Choroid plexus epithelial cell (primary cell): Measurements from ENCODE around the gene FLT1.

ENCODE experiments used
- DNase-seq: peaks from one replicate; pipeline ENCODE4 v3.0.0-alpha.2; 2010; ENCODE audit warnings: low read depth
- H3K4me3 ChIP-seq: 2 replicates; pipeline ENCODE4 v1.5.1; 2011; ENCODE audit warnings: low read depth, mild to moderate bottlenecking, control low read depth, low read length, moderate library complexity
- TF ChIP-seq, protein P1 (sequence below): conservative IDR thresholded peaks from 2 replicates; pipeline ENCODE4 v1.5.1; 2011; ENCODE audit warnings: low read depth, mild to moderate bottlenecking, control low read depth, inconsistent platforms, low read length, moderate library complexity

The FLT1 gene

DNA sequence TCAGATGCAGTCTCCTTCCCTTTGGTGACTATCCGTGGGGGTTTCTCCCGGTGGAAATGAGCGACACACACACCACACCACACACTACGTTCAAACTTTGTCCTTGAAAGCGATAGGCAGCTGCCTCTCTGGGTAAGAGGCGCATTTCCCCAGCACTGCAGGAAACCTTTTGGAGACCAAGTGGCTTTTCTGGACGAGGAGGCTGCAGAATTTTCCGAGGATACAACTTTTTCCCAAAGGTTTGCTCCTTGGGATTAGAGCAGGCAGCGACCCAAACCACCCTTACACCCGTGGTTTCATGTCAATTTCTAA lies 38.2 kb upstream of the FLT1 start:
- TF ChIP-seq, protein P1, sequence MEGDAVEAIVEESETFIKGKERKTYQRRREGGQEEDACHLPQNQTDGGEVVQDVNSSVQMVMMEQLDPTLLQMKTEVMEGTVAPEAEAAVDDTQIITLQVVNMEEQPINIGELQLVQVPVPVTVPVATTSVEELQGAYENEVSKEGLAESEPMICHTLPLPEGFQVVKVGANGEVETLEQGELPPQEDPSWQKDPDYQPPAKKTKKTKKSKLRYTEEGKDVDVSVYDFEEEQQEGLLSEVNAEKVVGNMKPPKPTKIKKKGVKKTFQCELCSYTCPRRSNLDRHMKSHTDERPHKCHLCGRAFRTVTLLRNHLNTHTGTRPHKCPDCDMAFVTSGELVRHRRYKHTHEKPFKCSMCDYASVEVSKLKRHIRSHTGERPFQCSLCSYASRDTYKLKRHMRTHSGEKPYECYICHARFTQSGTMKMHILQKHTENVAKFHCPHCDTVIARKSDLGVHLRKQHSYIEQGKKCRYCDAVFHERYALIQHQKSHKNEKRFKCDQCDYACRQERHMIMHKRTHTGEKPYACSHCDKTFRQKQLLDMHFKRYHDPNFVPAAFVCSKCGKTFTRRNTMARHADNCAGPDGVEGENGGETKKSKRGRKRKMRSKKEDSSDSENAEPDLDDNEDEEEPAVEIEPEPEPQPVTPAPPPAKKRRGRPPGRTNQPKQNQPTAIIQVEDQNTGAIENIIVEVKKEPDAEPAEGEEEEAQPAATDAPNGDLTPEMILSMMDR: no peak
- H3K4me3 ChIP-seq: peak overlapping the region; percentile 54
- peak; percentile 7 for DNase-seq

DNA sequence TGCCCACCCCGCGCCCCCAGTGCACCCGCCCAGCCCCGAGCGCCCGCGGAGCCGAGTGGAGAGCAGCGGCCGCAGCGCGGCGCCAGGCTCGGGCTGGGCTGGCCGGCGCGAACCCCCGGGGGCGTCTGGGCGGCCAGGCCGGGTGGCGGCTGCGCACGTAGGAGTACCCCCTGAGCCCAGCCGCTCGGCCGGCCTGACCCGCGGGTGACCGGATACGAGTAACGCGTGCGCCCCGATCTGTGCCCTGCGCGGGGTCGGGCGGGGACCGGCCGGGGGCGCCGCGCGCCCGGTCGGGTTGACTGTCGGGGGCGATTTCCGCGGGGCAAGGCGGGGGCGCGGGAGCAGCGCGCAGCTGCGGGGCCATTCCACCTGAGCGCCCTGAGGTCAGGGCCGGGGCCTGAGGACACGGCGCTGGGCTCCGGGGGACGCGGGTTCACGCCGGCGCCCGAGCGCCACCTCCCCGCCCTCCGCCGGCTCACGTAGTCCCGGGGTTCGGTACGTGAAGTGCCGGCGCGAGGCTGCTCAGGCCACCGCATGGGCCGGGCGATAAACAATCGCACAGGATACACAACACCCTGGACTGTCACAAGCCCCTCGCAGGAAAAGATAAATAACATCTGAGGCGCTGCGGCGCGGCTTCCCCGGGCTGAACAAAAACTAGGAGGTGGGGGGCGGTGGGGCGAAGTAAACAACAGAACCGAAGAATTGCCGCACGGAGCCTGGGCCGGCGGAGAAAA lies 37.6 kb upstream of the FLT1 start:
- peak; percentile 23 for DNase-seq
- TF ChIP-seq, protein P1: no peak
- peak overlapping the region; percentile 54 for H3K4me3 ChIP-seq

DNA sequence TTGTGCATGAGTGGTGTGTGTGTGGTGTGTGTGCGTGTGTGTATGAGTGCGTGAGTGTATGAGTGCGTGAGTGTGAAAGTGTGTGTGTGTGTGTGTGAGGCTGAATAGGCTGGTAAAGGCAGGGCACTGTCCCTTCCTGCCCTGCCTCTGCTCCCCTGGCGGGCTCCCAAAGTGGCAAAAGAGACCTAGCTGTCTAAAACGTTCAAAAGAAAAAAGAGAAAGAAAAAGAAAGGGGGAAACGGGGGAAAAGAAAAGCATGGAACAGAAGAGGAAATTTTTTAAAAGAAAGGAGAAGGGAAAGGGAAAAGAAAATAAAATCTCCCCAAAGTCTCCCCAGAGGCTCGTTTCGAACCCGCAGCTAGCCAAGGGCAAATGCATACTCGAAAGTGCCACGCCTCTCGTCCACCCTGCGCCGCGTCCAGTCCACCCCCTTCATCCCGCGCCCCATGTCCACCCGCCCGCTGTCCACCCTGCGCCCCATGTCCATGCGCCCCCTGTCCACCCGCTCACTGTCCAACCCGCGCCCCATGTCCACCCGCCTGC lies 37.0 kb upstream of the FLT1 start:
- peak overlapping the region; percentile 54 for H3K4me3 ChIP-seq
- TF ChIP-seq, protein P1: no peak
- peak; percentile 13 for DNase-seq

DNA sequence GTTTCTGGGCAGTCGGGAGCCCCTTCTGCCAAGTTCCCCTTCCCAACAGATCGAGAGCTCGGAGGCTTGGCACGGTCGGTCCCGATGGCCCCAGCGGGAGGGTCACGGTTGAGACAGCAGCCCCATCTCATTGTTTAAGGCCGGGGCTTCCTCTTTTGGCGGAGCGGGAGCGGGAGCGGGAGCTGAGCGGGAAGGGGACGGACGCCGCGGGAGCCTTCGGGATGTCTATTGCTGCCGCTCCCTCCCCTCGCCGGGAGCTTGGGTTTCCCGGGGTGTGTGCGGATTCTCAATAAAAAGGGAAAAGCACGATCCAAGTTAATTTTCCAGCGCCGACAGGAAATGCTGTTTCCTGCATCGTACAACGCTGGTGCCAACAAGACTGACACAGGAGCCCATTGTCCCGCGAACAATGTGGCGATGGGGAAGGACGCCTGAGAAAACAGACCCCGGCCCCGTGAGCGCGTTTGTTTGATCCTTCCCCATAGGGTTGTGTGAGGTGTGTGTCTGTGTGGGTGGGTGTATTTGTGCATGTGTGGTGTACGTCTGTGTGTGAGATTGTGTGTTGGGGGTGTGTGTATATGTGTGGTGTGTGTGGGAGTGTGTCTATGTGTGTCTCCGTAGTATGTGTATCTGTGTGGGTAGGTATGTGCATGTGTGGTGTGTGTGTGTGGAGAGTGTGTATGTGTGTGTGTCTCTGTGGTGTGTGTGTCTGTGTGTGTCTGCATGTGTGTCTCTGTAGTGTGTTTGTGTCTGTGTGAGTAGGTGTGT lies 36.3 kb upstream of the FLT1 start:
- TF ChIP-seq, protein P1: no peak
- peak; percentile 14 for DNase-seq
- peak overlapping the region; percentile 54 for H3K4me3 ChIP-seq

DNA sequence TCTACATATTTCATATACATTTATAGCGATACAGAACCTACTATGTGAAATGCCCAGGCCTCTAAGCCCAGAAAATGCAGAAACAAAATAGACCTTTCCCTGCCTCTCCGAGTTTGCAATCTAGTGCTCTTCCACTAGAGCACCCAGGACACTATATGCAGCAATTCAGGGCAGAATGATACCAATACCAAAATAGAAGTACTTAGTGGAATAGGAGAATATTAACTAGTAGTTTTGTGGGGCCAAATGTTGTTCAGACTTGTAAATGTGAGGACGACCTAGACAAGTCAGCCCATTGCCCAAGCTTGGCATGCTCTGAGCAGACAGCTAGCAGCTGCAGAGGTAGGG lies 35.8 kb upstream of the FLT1 start:
- DNase-seq: peak; percentile 62
- TF ChIP-seq, protein P1: peak; percentile 46
- peak overlapping the region; percentile 54 for H3K4me3 ChIP-seq

DNA sequence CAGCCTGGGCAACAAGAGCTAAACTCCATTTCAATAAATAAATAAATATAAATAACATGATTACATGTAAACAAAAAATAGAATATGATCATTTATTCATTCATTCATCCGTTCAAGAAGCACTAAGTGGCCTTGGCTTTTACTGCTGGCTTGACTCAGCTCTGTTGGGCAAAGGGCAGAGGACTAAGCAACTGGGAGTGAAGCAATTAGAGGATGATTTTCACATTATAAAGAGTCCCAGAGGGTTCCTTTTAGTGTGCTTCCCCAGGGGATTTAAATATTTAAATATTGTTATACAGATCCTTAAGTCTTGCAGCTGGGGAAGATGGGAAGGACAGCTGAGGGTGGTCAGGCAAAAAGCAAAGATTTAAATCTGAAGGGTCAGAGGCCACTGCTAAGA lies 34.9 kb upstream of the FLT1 start:
- DNase-seq: no peak
- H3K4me3 ChIP-seq: no peak overlapping the region
- TF ChIP-seq, protein P1: no peak
